ENCODE results near the gene DCC.

DNA sequence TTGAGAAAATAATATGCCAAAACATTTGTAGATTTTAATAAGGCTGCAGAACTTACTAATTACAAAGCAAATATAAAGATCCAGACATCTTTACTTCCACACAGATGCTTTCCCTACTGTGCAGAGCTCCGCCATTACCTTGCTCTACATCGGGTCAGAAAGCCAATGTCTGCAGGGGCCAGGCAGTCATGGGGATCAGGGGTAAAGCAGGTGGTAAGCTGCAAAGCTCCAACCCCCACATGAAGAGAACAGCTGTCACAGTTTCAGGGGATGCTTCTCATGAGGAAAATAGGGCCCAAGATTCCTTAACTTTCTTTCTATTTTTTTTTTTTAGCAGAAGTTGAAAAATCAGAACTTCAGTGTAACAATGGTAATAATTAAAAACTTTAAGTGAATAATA lies 102.7 kb downstream of the DCC start:
- TF ChIP-seq EZH2 (IDR thresholded peaks at IDR 0.05): no peak
- TF ChIP-seq POLR2AphosphoS5 (IDR thresholded peaks at IDR 0.05; ENCODE audit: borderline replicate concordance, low read depth, low read length): no peak

All from SK-N-MC (cell line).